Esophagus squamous epithelium (tissue), 5 donors: ENCODE measurements around the gene KCNIP2. TPM values are rescaled to one million over a fixed set of nuclear protein-coding genes. Genes with fewer than 3 reads are reported as not detected.
"Not testable (repeated sequence)": the region's sequence is repeated elsewhere in the genome, so short reads cannot be mapped to it uniquely, and the experiment has no call there.

ENCODE experiments used
- DNase-seq: peaks from one replicate; lab custom pipeline; 2025; lab: John Stamatoyannopoulos, UW
- H3K27ac ChIP-seq, 4 donors: fragments of 200-600 bp; sonication (generic); one replicate each; pipeline ENCODE4 v1.5.1; 2016 to 2019; ENCODE audit warnings: mild to moderate bottlenecking in 1 of 4
- H3K27me3 ChIP-seq, 4 donors: fragments of 200-600 bp; sonication (generic); 1 replicate in 3 of 4; 2 replicates in 1 of 4; pipeline versions ENCODE4 v1.5.1 to v1.6.0; 2017 to 2021; ENCODE audit warnings: antibody characterized with exemption in 1 of 4
- H3K36me3 ChIP-seq, 3 donors: fragments of 200-600 bp; sonication (generic); one replicate each; pipeline ENCODE4 v1.5.1; 2016 to 2019
- H3K4me1 ChIP-seq, 3 donors: fragments of 200-600 bp; sonication (generic); one replicate each; pipeline ENCODE4 v1.5.1; 2017 to 2019
- H3K4me3 ChIP-seq, 4 donors: fragments of 200-600 bp; sonication (generic); 1 replicate in 3 of 4; 2 replicates in 1 of 4; pipeline ENCODE4 v1.5.1; 2016 to 2019; ENCODE audit warnings: mild to moderate bottlenecking in 2 of 4, moderate library complexity in 1 of 4
- H3K9me3 ChIP-seq, 3 donors: fragments of 200-600 bp; sonication (generic); one replicate each; pipeline ENCODE4 v1.5.1; 2016 to 2019
- CTCF ChIP-seq, 6 experiments: fragments of 450-650 bp in 4 of 6; fragments of 200-600 bp in 2 of 6; sonication (generic) in 2 of 6; IDR thresholded peaks; one replicate each; pipeline ENCODE4 v1.5.1; 2016 to 2019; ENCODE audit warnings: antibody characterized with exemption in 6 of 6, mild to moderate bottlenecking in 4 of 6, moderate library complexity in 4 of 6
- POLR2A ChIP-seq, 4 donors: fragments of 450-650 bp; IDR thresholded peaks; one replicate each; pipeline ENCODE4 v1.6.1; 2017; ENCODE audit warnings: antibody characterized with exemption in 4 of 4, mild to moderate bottlenecking in 4 of 4, moderate library complexity in 3 of 4
- WGBS, 2 donors: methylation state at CpG; one replicate each; pipeline ENCODE4 v1.1.5; 2018; 5-methylcytosine and 5-hydroxymethylcytosine counted together
- intact Hi-C: fragments of 100-400 bp; cut with DNase I; formaldehyde crosslinking; loops from one replicate; pipeline ENCODE4 v1.15.0; 2022
- total RNA-seq, 4 donors: library from RNA; depleted of rRNA; stranded (reverse); fragments of >200 nt; gene quantifications; one replicate each; pipeline ENCODE4 v1.1.0, GENCODE V29; 2016
- donor health status: DM: yes; HTN: yes; CAD: no.

KCNIP2 gene
- total RNA-seq, 4 donors from 2014 or later, result 1.2 to 1.5 TPM; not detected in 2

GRCh38 chr10:101797403-101798059, 46.1 kb downstream of the KCNIP2 start:
- intact Hi-C loops, result no loop called here

GRCh38 chr10:101793526-101793925, 50.1 kb downstream of the KCNIP2 start:
- WGBS, 2 donors, result 96 to 98% methylated on average over 12 of the region's 12 CpGs
- no peaks in the 10 kb centered on the region for H3K27me3 ChIP-seq
- intact Hi-C loops, result no loop called here
- H3K27ac ChIP-seq, result no peak overlapping the region
- DNase-seq, result no peak
- peaks cover 0 to 5% (median 0%) of the 10 kb centered on the region in 3 donors for H3K4me1 ChIP-seq
- peaks cover 33 to 100% (median 81%) of the 10 kb centered on the region in 3 donors for H3K36me3 ChIP-seq
- no peaks in the 10 kb centered on the region for H3K9me3 ChIP-seq
- no peak overlapping the region for H3K4me3 ChIP-seq
- TF ChIP-seq CTCF (IDR thresholded peaks at IDR 0.05) (no peak), POLR2A (IDR thresholded peaks at IDR 0.05) (no peak)

More at GRCh38 chr10:101797403-101798059, 46.1 kb downstream of the KCNIP2 start:
- Histone ChIP-seq H3K36me3 (peaks cover 52 to 100% (median 90%) of the 10 kb centered on the region in 3 donors), H3K27ac (no peak overlapping the region), H3K27me3 (no peaks in the 10 kb centered on the region), H3K9me3 (no peaks in the 10 kb centered on the region), H3K4me3 (no peak overlapping the region), H3K4me1 (peaks cover 0 to 5% (median 0%) of the 10 kb centered on the region in 3 donors)
- no peak for DNase-seq
- WGBS, 2 donors, result 79 to 82% methylated on average over 4 of the region's 4 CpGs
- TF ChIP-seq POLR2A (IDR thresholded peaks at IDR 0.05) (no peak), CTCF (IDR thresholded peaks at IDR 0.05) (no peak)

- Histone ChIP-seq H3K36me3 (peaks cover 14 to 100% (median 69%) of the 10 kb centered on the region in 3 donors), H3K4me1 (peaks cover 0 to 3% (median 0%) of the 10 kb centered on the region in 3 donors), H3K4me3 (no peak overlapping the region), H3K27ac (no peak overlapping the region), H3K9me3 (no peaks in the 10 kb centered on the region), H3K27me3 (no peaks in the 10 kb centered on the region)
- DNase-seq, result no peak
- 90 to 92% methylated on average over 7 of the region's 7 CpGs for WGBS, 2 donors
- TF ChIP-seq CTCF (IDR thresholded peaks at IDR 0.05) (no peak), POLR2A (IDR thresholded peaks at IDR 0.05) (no peak)
- intact Hi-C loops, result no loop called here
Observed at GRCh38 chr10:101789686-101790085, 53.9 kb downstream of the KCNIP2 start.

- H3K27me3 ChIP-seq, DNase-seq, H3K27ac ChIP-seq, H3K9me3 ChIP-seq, intact Hi-C loops, H3K4me1 ChIP-seq, H3K4me3 ChIP-seq: not testable (repeated sequence)
- H3K36me3 ChIP-seq, result peaks cover 10 to 100% (median 65%) of the 10 kb centered on the region in 3 donors
- WGBS, 2 donors, result 86 to 89% methylated on average over 9 of the region's 9 CpGs
Observed at GRCh38 chr10:101789231-101789630, 54.4 kb downstream of the KCNIP2 start.

- WGBS, 2 donors, result 78 to 87% methylated on average over 2 of the region's 2 CpGs
- H3K27ac ChIP-seq, result no peak overlapping the region
- no peaks in the 10 kb centered on the region for H3K9me3 ChIP-seq
- H3K4me1 ChIP-seq, result peaks cover 23 to 42% (median 29%) of the 10 kb centered on the region in 3 donors
- no peak for TF ChIP-seq CTCF (IDR thresholded peaks at IDR 0.05)
- no peak for TF ChIP-seq POLR2A (IDR thresholded peaks at IDR 0.05)
- H3K4me3 ChIP-seq, result no peak overlapping the region
- no peak for DNase-seq
- H3K27me3 ChIP-seq, result no peaks in the 10 kb centered on the region
- intact Hi-C loops, result no loop called here
- H3K36me3 ChIP-seq, result peaks cover 0 to 70% (median 34%) of the 10 kb centered on the region in 3 donors
Observed at GRCh38 chr10:101785801-101786200, 57.8 kb downstream of the KCNIP2 start.
